Mucosa of rectum (tissue), 2 donors: Measurements from ENCODE around the gene MGAT4A.

Source experiments
- H3K27ac ChIP-seq, 2 donors: one replicate each; pipeline ENCODE4 v1.7.0; 2013; ENCODE audit warnings: inconsistent platforms in 2 of 2, low read depth in 2 of 2, low read length in 2 of 2
- H3K27me3 ChIP-seq, 2 donors: one replicate each; pipeline ENCODE4 v1.7.0; 2013; ENCODE audit warnings: low read length in 2 of 2; ENCODE audit not compliant: control insufficient read depth in 2 of 2, insufficient read depth in 2 of 2
- H3K36me3 ChIP-seq, 2 donors: one replicate each; pipeline ENCODE4 v1.7.0; 2013; ENCODE audit warnings: low read length in 2 of 2; ENCODE audit not compliant: control insufficient read depth in 2 of 2, insufficient read depth in 2 of 2
- H3K4me1 ChIP-seq, 2 donors: one replicate each; pipeline ENCODE4 v1.7.0; 2013; ENCODE audit warnings: low read length in 2 of 2, mild to moderate bottlenecking in 1 of 2; ENCODE audit not compliant: control insufficient read depth in 2 of 2, insufficient read depth in 2 of 2
- H3K4me3 ChIP-seq, 2 donors: one replicate each; pipeline ENCODE4 v1.7.0; 2013; ENCODE audit warnings: low read length in 2 of 2
- H3K9ac ChIP-seq, 2 donors: one replicate each; pipeline ENCODE4 v1.7.0; 2013; ENCODE audit warnings: low read length in 2 of 2, low read depth in 1 of 2, mild to moderate bottlenecking in 1 of 2
- H3K9me3 ChIP-seq, 2 donors: one replicate each; pipeline ENCODE4 v1.7.0; 2013; ENCODE audit warnings: low read length in 2 of 2; ENCODE audit not compliant: control insufficient read depth in 2 of 2
- donor health status: healthy.
- donor health status: Normal muscosa, but diverticular disease.

The MGAT4A gene

GRCh38 chr2:98748292-98749065 is 17.5 kb upstream of the MGAT4A start:
- no peak overlapping the region for H3K4me3 ChIP-seq
- no peak overlapping the region for H3K27ac ChIP-seq

GRCh38 chr2:98747888-98748287 is 17.0 kb upstream of the MGAT4A start:
- Histone ChIP-seq H3K9me3 (no peaks in the 10 kb centered on the region), H3K27me3 (no peaks in the 10 kb centered on the region), H3K4me1 (no peaks in the 10 kb centered on the region), H3K9ac (no peak overlapping the region), H3K4me3 (no peak overlapping the region), H3K27ac (no peak overlapping the region), H3K36me3 (no peaks in the 10 kb centered on the region)

More at GRCh38 chr2:98748292-98749065, 17.5 kb upstream of the MGAT4A start:
- no peak overlapping the region for H3K9ac ChIP-seq
- H3K4me1 ChIP-seq = no peaks in the 10 kb centered on the region
- H3K36me3 ChIP-seq = no peaks in the 10 kb centered on the region
- H3K9me3 ChIP-seq = no peaks in the 10 kb centered on the region
- no peaks in the 10 kb centered on the region for H3K27me3 ChIP-seq

- Histone ChIP-seq H3K9me3 (no peaks in the 10 kb centered on the region), H3K27me3 (no peaks in the 10 kb centered on the region), H3K4me1 (no peaks in the 10 kb centered on the region), H3K9ac (no peak overlapping the region), H3K4me3 (no peak overlapping the region), H3K27ac (no peak overlapping the region), H3K36me3 (no peaks in the 10 kb centered on the region)
Measured at GRCh38 chr2:98746426-98746825, 15.5 kb upstream of the MGAT4A start.

GRCh38 chr2:98744595-98744994 is 13.7 kb upstream of the MGAT4A start:
- no peaks in the 10 kb centered on the region for H3K4me1 ChIP-seq
- H3K9ac ChIP-seq = no peak overlapping the region
- no peaks in the 10 kb centered on the region for H3K9me3 ChIP-seq
- no peak overlapping the region for H3K27ac ChIP-seq
- H3K4me3 ChIP-seq = no peak overlapping the region
- H3K27me3 ChIP-seq = no peaks in the 10 kb centered on the region
- no peaks in the 10 kb centered on the region for H3K36me3 ChIP-seq

GRCh38 chr2:98743835-98744234 is 12.9 kb upstream of the MGAT4A start:
- H3K4me3 ChIP-seq = no peak overlapping the region
- H3K4me1 ChIP-seq = no peaks in the 10 kb centered on the region
- no peak overlapping the region for H3K27ac ChIP-seq
- H3K27me3 ChIP-seq = no peaks in the 10 kb centered on the region
- no peaks in the 10 kb centered on the region for H3K9me3 ChIP-seq
- H3K9ac ChIP-seq = no peak overlapping the region
- H3K36me3 ChIP-seq = no peaks in the 10 kb centered on the region

- Histone ChIP-seq H3K4me3 (no peak overlapping the region), H3K36me3 (no peaks in the 10 kb centered on the region), H3K9ac (no peak overlapping the region), H3K9me3 (no peaks in the 10 kb centered on the region), H3K27ac (no peak overlapping the region), H3K4me1 (peaks cover 5% of the 10 kb centered on the region in 2 donors), H3K27me3 (no peaks in the 10 kb centered on the region)
Measured at GRCh38 chr2:98739020-98739419, 8.1 kb upstream of the MGAT4A start.

- no peak overlapping the region for H3K27ac ChIP-seq
- H3K36me3 ChIP-seq = no peaks in the 10 kb centered on the region
- H3K9ac ChIP-seq = no peak overlapping the region
- H3K9me3 ChIP-seq = no peaks in the 10 kb centered on the region
- H3K4me3 ChIP-seq = no peak overlapping the region
- H3K27me3 ChIP-seq = no peaks in the 10 kb centered on the region
- H3K4me1 ChIP-seq = peaks cover 5% of the 10 kb centered on the region in 2 donors
Measured at GRCh38 chr2:98738304-98738703, 7.4 kb upstream of the MGAT4A start.

GRCh38 chr2:98737848-98738247 is 6.9 kb upstream of the MGAT4A start:
- Histone ChIP-seq H3K27me3 (no peaks in the 10 kb centered on the region), H3K27ac (no peak overlapping the region), H3K9me3 (no peaks in the 10 kb centered on the region), H3K4me1 (peaks cover 5% of the 10 kb centered on the region in 2 donors), H3K4me3 (no peak overlapping the region), H3K9ac (no peak overlapping the region), H3K36me3 (no peaks in the 10 kb centered on the region)

GRCh38 chr2:98736464-98736889 is 5.5 kb upstream of the MGAT4A start:
- Histone ChIP-seq H3K27ac (no peak overlapping the region), H3K4me1 (peaks cover 15 to 18% of the 10 kb centered on the region in 2 donors), H3K4me3 (no peak overlapping the region), H3K27me3 (no peaks in the 10 kb centered on the region), H3K9ac (no peak overlapping the region), H3K36me3 (no peaks in the 10 kb centered on the region), H3K9me3 (no peaks in the 10 kb centered on the region)

GRCh38 chr2:98734823-98735260 is 3.9 kb upstream of the MGAT4A start:
- Histone ChIP-seq H3K4me1 (peaks cover 18% of the 10 kb centered on the region in 2 donors), H3K36me3 (no peaks in the 10 kb centered on the region), H3K4me3 (no peak overlapping the region), H3K9ac (no peak overlapping the region), H3K27ac (peak overlapping the region; percentile 18 to 19), H3K9me3 (no peaks in the 10 kb centered on the region), H3K27me3 (no peaks in the 10 kb centered on the region)
